Sigmoid colon (tissue), 7 donors: ENCODE results near the gene LRRC73. TPM values are rescaled to one million over a fixed set of nuclear protein-coding genes. Genes with fewer than 3 reads are reported as not detected.

ENCODE experiments used
- DNase-seq: peaks from one replicate; pipeline ENCODE4 v3.0.0-alpha.2; 2019
- H3K27ac ChIP-seq, 4 donors: fragments of 200-600 bp; sonication (generic); one replicate each; pipeline ENCODE4 v1.5.1; 2016 to 2019; ENCODE audit warnings: mild to moderate bottlenecking in 1 of 4
- H3K27me3 ChIP-seq, 3 donors: fragments of 200-600 bp; sonication (generic); one replicate each; pipeline ENCODE4 v1.5.1; 2019; ENCODE audit warnings: mild to moderate bottlenecking in 1 of 3
- H3K36me3 ChIP-seq, 4 donors: fragments of 200-600 bp; sonication (generic); one replicate each; pipeline ENCODE4 v1.5.1; 2016 to 2019
- H3K4me1 ChIP-seq, 4 donors: fragments of 200-600 bp; sonication (generic); one replicate each; pipeline ENCODE4 v1.5.1; 2017 to 2019
- H3K4me3 ChIP-seq, 4 donors: fragments of 200-600 bp; sonication (generic); one replicate each; pipeline ENCODE4 v1.5.1; 2017 to 2019; ENCODE audit warnings: mild to moderate bottlenecking in 2 of 4, moderate library complexity in 1 of 4
- H3K9me3 ChIP-seq, 4 donors: fragments of 200-600 bp in 3 of 4; sonication (generic) in 3 of 4; one replicate each; pipeline versions ENCODE4 v1.5.1 to v1.6.1; 2013 to 2019
- EP300 ChIP-seq, 4 donors: sonication (generic); formaldehyde crosslinking; IDR thresholded peaks; one replicate each; pipeline ENCODE4 v1.6.1; 2017; ENCODE audit warnings: antibody characterized with exemption in 4 of 4
- POLR2A ChIP-seq, 2 donors: fragments of 450-650 bp; IDR thresholded peaks; one replicate each; pipeline ENCODE4 v1.6.1; 2016; ENCODE audit warnings: antibody characterized with exemption in 2 of 2, mild to moderate bottlenecking in 2 of 2, moderate library complexity in 2 of 2
- POLR2AphosphoS5 ChIP-seq, 4 donors: sonication (generic); formaldehyde crosslinking; IDR thresholded peaks; one replicate each; pipeline ENCODE4 v1.6.1; 2017; ENCODE audit warnings: antibody characterized with exemption in 4 of 4
- WGBS, 2 donors: extraction: QIAGEN DNeasy Blood & Tissue Kit; methylation state at CpG; one replicate each; pipeline ENCODE4 v1.1.7; 2013; 5-methylcytosine and 5-hydroxymethylcytosine counted together
- intact Hi-C: fragments of 100-400 bp; cut with DNase I; formaldehyde crosslinking; loops from one replicate; pipeline ENCODE4 v1.15.1; 2023
- polyA plus RNA-seq, 3 donors: library from polyadenylated mRNA; stranded (reverse); fragments of 200-250 nt; gene quantifications; one replicate each; pipeline ENCODE4 v1.2.3, GENCODE V29; 2013
- total RNA-seq, 4 donors: library from RNA; depleted of rRNA; stranded (reverse); fragments of >200 nt; gene quantifications; one replicate each; pipeline ENCODE4 v1.1.0, GENCODE V29; 2016
- TF ChIP-seq, protein P1 (sequence below), 4 experiments: fragments of 450-650 bp in 3 of 4; fragments of 200-600 bp in 1 of 4; IDR thresholded peaks; one replicate each; pipeline ENCODE4 v1.5.1; 2016 to 2019; ENCODE audit warnings: antibody characterized with exemption in 4 of 4, mild to moderate bottlenecking in 3 of 4, moderate library complexity in 2 of 4
- donor health status: healthy with polysubstance abuse.
- donor health status: Bipolar disorder and iron deficiency.
- donor health status: healthy.

The LRRC73 gene
- total and polyA plus RNA-seq, 7 donors: 0.33 to 1.1 (median 0.47) TPM; not detected in 2

DNA sequence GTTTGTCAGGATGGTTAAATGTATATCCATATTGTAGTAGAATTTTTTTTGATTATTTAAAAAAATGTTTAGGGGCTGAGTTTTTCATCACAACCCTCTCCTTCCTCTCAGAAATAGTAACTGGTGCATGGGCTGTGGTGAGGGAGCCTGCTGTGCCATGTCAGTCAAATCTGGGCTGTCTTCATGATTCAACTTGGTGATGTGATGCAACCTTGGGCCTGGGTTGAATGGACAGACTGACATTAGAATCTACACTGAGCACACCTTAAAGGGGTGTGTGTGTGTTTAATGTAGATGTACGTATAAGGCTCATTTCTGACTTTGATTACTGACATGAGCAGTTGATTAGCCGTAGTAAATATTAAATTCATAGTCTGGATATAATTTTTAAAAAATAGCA lies 29.1 kb downstream of the LRRC73 start:
- H3K36me3 ChIP-seq: peaks cover 0 to 7% (median 0%) of the 10 kb centered on the region in 4 donors
- TF ChIP-seq POLR2AphosphoS5 (IDR thresholded peaks at IDR 0.05) (no peak), EP300 (IDR thresholded peaks at IDR 0.05) (no peak), POLR2A (IDR thresholded peaks at IDR 0.05) (no peak)
- TF ChIP-seq, protein P1, sequence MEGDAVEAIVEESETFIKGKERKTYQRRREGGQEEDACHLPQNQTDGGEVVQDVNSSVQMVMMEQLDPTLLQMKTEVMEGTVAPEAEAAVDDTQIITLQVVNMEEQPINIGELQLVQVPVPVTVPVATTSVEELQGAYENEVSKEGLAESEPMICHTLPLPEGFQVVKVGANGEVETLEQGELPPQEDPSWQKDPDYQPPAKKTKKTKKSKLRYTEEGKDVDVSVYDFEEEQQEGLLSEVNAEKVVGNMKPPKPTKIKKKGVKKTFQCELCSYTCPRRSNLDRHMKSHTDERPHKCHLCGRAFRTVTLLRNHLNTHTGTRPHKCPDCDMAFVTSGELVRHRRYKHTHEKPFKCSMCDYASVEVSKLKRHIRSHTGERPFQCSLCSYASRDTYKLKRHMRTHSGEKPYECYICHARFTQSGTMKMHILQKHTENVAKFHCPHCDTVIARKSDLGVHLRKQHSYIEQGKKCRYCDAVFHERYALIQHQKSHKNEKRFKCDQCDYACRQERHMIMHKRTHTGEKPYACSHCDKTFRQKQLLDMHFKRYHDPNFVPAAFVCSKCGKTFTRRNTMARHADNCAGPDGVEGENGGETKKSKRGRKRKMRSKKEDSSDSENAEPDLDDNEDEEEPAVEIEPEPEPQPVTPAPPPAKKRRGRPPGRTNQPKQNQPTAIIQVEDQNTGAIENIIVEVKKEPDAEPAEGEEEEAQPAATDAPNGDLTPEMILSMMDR (IDR thresholded peaks at IDR 0.05): no peak
- H3K4me1 ChIP-seq: peaks cover 0 to 32% (median 20%) of the 10 kb centered on the region in 4 donors
- intact Hi-C loops: no loop called here
- H3K27me3 ChIP-seq: no peaks in the 10 kb centered on the region
- no peak overlapping the region for H3K4me3 ChIP-seq
- no peak for DNase-seq
- H3K27ac ChIP-seq: no peak overlapping the region
- WGBS, 2 donors: 95% methylated on average over 2 of the region's 2 CpGs
- no peaks in the 10 kb centered on the region for H3K9me3 ChIP-seq

DNA sequence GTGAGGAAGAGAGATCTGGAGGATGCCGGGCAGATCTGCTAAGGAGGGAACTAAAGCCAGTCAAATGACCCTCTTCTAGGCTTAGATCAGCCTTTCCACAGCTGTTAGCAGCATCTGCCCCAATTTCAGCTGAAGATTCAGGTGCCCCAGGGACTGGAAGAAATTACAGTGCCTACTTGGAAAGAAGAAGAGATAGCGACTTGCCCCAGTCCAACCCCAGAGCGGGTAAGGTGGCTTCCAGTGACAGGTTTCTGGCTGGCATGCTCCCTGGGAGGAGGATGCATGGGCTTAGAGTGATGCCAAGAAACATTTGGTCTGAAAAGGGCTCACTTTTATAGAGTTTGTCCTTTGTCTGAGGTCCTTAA lies 32.2 kb downstream of the LRRC73 start:
- intact Hi-C loops: no loop called here
- Histone ChIP-seq H3K27me3 (no peaks in the 10 kb centered on the region), H3K27ac (peak overlapping the region; percentile 69 to 87 (median 85)), H3K4me1 (peaks cover 0 to 32% (median 20%) of the 10 kb centered on the region in 4 donors), H3K36me3 (no peaks in the 10 kb centered on the region), H3K9me3 (no peaks in the 10 kb centered on the region), H3K4me3 (peak overlapping the region; percentile 59 to 82 (median 80))
- TF ChIP-seq POLR2A (IDR thresholded peaks at IDR 0.05): no peak
- TF ChIP-seq, protein P1 (IDR thresholded peaks at IDR 0.05): no peak
- TF ChIP-seq POLR2AphosphoS5 (IDR thresholded peaks at IDR 0.05): no peak
- no peak for TF ChIP-seq EP300 (IDR thresholded peaks at IDR 0.05)
- WGBS, 2 donors: 5 to 22% methylated on average over 3 of the region's 3 CpGs
- DNase-seq: no peak

GRCh38 chr6:43477235-43478007 lies 32.7 kb downstream of the LRRC73 start, which contains the start of gene TJAP1:
TJAP1 (plus strand) TSS chr6:43477570; CDS start chr6:43499002, 21,432 bp downstream.
- peak within 1 kb of the TSS; percentile 69 to 87 (median 85) for H3K27ac ChIP-seq
- peak; percentile 96 for DNase-seq
- H3K4me1 ChIP-seq: peaks cover 0 to 32% (median 20%) of the 10 kb centered on the region in 4 donors
- peak within 1 kb of the TSS; percentile 59 to 82 (median 80) for H3K4me3 ChIP-seq
- TF ChIP-seq EP300 (IDR thresholded peaks at IDR 0.05): no peak
- peak; percentile 82 to 95 (median 92) for TF ChIP-seq POLR2AphosphoS5 (IDR thresholded peaks at IDR 0.05)
- TF ChIP-seq POLR2A (IDR thresholded peaks at IDR 0.05): peak; percentile 54 to 74
- no peaks in the 10 kb centered on the region for H3K27me3 ChIP-seq
- H3K9me3 ChIP-seq: no peaks in the 10 kb centered on the region
- H3K36me3 ChIP-seq: no peaks in the 10 kb centered on the region
- WGBS, 2 donors: 1% methylated on average over 34 of the region's 34 CpGs
- intact Hi-C loops: loop anchor here (2.0 kb wide), 2 partner anchors 29 to 49 kb away; no protein-coding TSS in a partner anchor

GRCh38 chr6:43476746-43477145 lies 33.4 kb downstream of the LRRC73 start:
- H3K4me3 ChIP-seq: peak overlapping the region in 3 of 4 donors; percentile 79 to 82 (median 82)
- peak overlapping the region; percentile 69 to 87 (median 85) for H3K27ac ChIP-seq
- 16 to 35% methylated on average over 2 of the region's 2 CpGs for WGBS, 2 donors
- H3K9me3 ChIP-seq: no peaks in the 10 kb centered on the region
- H3K27me3 ChIP-seq: no peaks in the 10 kb centered on the region
- peaks cover 0 to 32% (median 20%) of the 10 kb centered on the region in 4 donors for H3K4me1 ChIP-seq
- DNase-seq: no peak
- intact Hi-C loops: loop anchor here (2.0 kb wide), 2 partner anchors 30 to 48 kb away; no protein-coding TSS in a partner anchor
- no peak for TF ChIP-seq EP300 (IDR thresholded peaks at IDR 0.05)
- TF ChIP-seq, protein P1 (IDR thresholded peaks at IDR 0.05): no peak
- H3K36me3 ChIP-seq: no peaks in the 10 kb centered on the region

GRCh38 chr6:43475516-43475915 lies 34.6 kb downstream of the LRRC73 start:
- TF ChIP-seq EP300 (IDR thresholded peaks at IDR 0.05) (no peak), POLR2A (IDR thresholded peaks at IDR 0.05) (no peak), POLR2AphosphoS5 (IDR thresholded peaks at IDR 0.05) (no peak)
- TF ChIP-seq, protein P1 (IDR thresholded peaks at IDR 0.05): no peak
- no peak for DNase-seq
- H3K4me3 ChIP-seq: no peak overlapping the region
- H3K36me3 ChIP-seq: no peaks in the 10 kb centered on the region
- H3K27ac ChIP-seq: no peak overlapping the region
- no peaks in the 10 kb centered on the region for H3K9me3 ChIP-seq
- peaks cover 0 to 32% (median 20%) of the 10 kb centered on the region in 4 donors for H3K4me1 ChIP-seq
- H3K27me3 ChIP-seq: peaks cover 0 to 2% (median 0%) of the 10 kb centered on the region in 3 donors
- 82 to 87% methylated on average over 6 of the region's 6 CpGs for WGBS, 2 donors
- intact Hi-C loops: no loop called here
